Head of caudate nucleus (tissue), 42 donors: ENCODE results near the gene PRR30.
"Not testable (repeated sequence)": the region's sequence is repeated elsewhere in the genome, so short reads cannot be mapped to it uniquely, and the experiment has no call there.

ENCODE experiments used
- DNase-seq, 42 donors: peaks; one replicate each; pipeline versions ENCODE4 v3.0.0 to v3.0.0-alpha.2; 2020 to 2021; ENCODE audit warnings: mixed read lengths in 7 of 42
- intact Hi-C: fragments of 100-400 bp; cut with DNase I; formaldehyde crosslinking; loops from one replicate; pipeline ENCODE4 v1.15.0; 2022

The PRR30 gene

GRCh38 chr2:27133905-27134780 is 5.1 kb downstream of the PRR30 start, which contains the start of gene PREB:
TSS of gene PREB (minus strand) at chr2:27134636. CDS start at chr2:27134421, 215 bp downstream.
- intact Hi-C loops: loop anchor here (5.0 kb wide), 1 partner anchor 78 kb away; the partner anchor contains the start of genes ATRAID and SLC5A6
- DNase-seq: peak; percentile 90 to 99 (median 97)

GRCh38 chr2:27133195-27133875 is 5.9 kb downstream of the PRR30 start:
- peak in 5 of 42 donors; percentile 22 to 44 (median 38) for DNase-seq
- intact Hi-C loops: loop anchor here (5.0 kb wide), 1 partner anchor 79 kb away; the partner anchor contains the start of genes ATRAID and SLC5A6

- intact Hi-C loops: loop anchor here (5.0 kb wide), 1 partner anchor 81 kb away; the partner anchor contains the start of genes ATRAID and SLC5A6
- no peak for DNase-seq
These were observed 7.8 kb downstream of the PRR30 start for GRCh38 chr2:27131429-27131828.

GRCh38 chr2:27130396-27130795 is 8.8 kb downstream of the PRR30 start:
- intact Hi-C loops: loop anchor here (5.0 kb wide), 1 partner anchor 82 kb away; the partner anchor contains the start of genes ATRAID and SLC5A6
- DNase-seq: no peak

- DNase-seq: no peak
- intact Hi-C loops: no loop called here
These were observed 10.3 kb downstream of the PRR30 start for GRCh38 chr2:27128668-27129571.

GRCh38 chr2:27127883-27128667 is 11.1 kb downstream of the PRR30 start:
- intact Hi-C loops: no loop called here
- no peak for DNase-seq

- DNase-seq: no peak
- intact Hi-C loops: no loop called here
These were observed 12.9 kb downstream of the PRR30 start for GRCh38 chr2:27126252-27126710.

- DNase-seq: no peak
- intact Hi-C loops: no loop called here
These were observed 14.1 kb downstream of the PRR30 start for GRCh38 chr2:27125104-27125503.

GRCh38 chr2:27123302-27124150 is 15.7 kb downstream of the PRR30 start, which contains the start of gene ABHD1:
TSS of gene ABHD1 (plus strand) at chr2:27123815. CDS start at chr2:27123949, 134 bp downstream.
- peak; percentile 48 to 90 (median 83) for DNase-seq
- intact Hi-C loops: no loop called here

- intact Hi-C loops: no loop called here
- DNase-seq: no peak
These were observed 16.4 kb downstream of the PRR30 start for GRCh38 chr2:27122791-27123190.

GRCh38 chr2:27121906-27122305 is 17.3 kb downstream of the PRR30 start:
- intact Hi-C loops: no loop called here

GRCh38 chr2:27119330-27119670 is 19.9 kb downstream of the PRR30 start:
- intact Hi-C loops, DNase-seq: not testable (repeated sequence)

More at GRCh38 chr2:27121906-27122305, 17.3 kb downstream of the PRR30 start:
- DNase-seq: no peak

- peak in 29 of 42 donors; percentile 11 to 72 (median 48) for DNase-seq
These were observed 20.5 kb downstream of the PRR30 start, which contains the start of gene CGREF1 for GRCh38 chr2:27118525-27119329. TSS of gene CGREF1 (minus strand) at chr2:27119128. CDS start at chr2:27104366, 14,762 bp downstream.

GRCh38 chr2:27117995-27118524 is 21.1 kb downstream of the PRR30 start:
- intact Hi-C loops: no loop called here
- peak in 2 of 42 donors; percentile 42 to 54 for DNase-seq

More at GRCh38 chr2:27118525-27119329, 20.5 kb downstream of the PRR30 start, which contains the start of gene CGREF1:
- intact Hi-C loops: no loop called here

GRCh38 chr2:27115519-27115918 is 23.7 kb downstream of the PRR30 start:
- no peak for DNase-seq
- intact Hi-C loops: no loop called here
